Stimulated activated CD4-positive, alpha-beta T cell treated with anti-CD3 and anti-CD28 coated beads, Interleukin-4, amount 100 ng/mL, for 4 hours (primary cell): ENCODE measurements around the gene HNRNPF.
"Not testable (repeated sequence)": the region's sequence is repeated elsewhere in the genome, so short reads cannot be mapped to it uniquely, and the experiment has no call there.

ENCODE experiments used
- DNase-seq, 2 experiments: peaks; one replicate each; pipeline ENCODE4 v3.0.0-alpha.2; 2020

The HNRNPF gene

DNA sequence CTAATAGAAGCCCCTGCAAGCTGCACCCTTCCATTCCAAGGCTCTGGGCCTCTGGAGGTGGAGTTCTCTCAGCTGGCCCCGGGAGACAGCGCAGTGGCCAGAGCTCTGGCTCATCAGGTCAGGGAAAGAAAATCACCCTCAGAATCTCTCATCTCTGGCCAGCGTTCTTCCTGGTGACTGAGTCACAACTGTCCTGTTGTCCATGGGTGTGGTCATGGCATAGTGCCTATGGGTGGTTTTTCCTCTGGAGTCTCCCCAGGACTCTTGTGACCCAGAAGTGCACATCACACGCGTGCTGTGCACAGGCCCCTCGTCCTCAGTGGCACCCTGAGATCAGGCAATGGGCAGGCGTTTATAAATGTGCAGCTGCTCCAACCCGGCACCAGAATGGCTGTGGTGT, 64.9 kb downstream of the HNRNPF start:
- DNase-seq = no peak

DNA sequence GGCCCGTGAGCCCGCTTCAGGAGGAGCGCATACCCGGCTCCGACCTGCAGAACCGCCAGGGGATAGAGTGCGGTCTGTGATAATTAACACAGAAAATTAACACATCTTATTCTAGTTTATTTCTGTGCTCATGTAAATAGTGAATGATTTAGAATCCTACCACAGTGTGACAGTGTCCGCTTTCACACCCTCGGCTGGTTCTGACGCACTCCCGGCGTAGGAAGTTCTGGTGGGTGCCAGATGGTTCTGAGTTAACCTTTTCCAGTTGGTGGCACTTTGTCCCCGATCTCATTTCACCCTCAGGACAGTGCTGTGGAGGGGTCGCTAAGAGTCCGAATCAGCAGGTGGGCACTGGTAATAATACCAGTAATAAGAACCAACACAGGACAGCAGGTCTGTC, 65.9 kb downstream of the HNRNPF start:
- DNase-seq = no peak

DNA sequence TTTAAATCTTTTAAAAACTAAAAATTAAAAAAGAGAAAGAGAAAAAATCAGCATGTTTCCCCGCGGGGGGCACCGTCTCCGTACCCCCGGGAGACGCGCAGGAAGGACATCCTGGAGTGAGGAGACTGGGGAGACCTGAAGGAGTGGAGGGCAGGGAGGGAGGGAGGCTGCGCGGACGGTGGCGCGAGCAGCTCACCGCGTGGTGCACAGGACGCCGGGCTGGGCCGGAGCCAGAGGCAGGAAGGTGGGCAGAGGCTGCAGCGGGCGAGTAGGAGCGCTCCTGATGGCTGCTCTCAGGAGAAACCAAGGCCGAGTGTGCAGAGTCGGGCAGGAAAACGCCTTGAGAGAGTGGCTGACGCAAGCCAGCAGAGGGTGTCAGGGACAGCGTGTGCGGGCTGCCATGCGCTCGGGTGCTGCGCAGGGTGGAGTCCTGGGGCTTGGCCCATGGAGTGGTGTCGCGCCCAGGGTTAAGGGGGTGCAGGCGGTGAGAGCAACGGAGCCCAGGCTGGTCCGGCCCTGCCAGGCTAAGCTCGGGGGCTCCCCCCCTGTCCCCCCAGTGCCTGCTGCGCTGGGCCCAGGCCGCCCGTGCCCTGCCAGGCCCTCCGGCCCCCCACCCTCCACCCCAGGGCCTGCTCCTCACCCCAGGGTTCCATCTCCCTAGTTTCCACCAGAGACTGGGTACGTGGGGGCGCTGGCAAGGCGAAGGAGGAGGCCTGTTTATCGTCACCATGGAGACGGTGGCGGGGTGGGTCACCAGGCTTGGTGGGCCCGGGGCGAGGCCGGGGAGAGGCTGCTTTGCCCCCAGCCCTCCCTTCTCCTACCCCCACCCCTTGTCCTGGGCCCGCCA, 66.5 kb downstream of the HNRNPF start:
- DNase-seq = no peak

DNA sequence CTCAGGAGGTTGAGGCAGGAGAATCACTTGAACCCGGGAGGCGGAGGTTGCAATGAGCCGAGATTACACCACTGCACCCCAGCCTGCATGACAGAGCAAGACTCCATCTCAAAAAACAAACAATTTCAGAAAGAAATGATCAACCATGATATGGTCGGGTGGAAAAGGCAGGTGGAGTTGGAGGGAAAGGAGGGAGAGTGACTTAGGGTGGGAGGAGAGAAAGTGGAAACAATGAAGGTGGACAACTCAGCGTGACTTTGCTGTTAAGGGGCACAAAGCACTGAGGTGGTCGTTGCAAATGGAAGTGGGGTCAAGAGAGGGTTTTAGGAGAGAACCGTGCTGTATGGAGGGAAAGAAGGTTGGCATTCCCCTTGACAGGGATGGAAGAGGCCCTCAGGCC, 67.5 kb downstream of the HNRNPF start:
- no peak for DNase-seq

DNA sequence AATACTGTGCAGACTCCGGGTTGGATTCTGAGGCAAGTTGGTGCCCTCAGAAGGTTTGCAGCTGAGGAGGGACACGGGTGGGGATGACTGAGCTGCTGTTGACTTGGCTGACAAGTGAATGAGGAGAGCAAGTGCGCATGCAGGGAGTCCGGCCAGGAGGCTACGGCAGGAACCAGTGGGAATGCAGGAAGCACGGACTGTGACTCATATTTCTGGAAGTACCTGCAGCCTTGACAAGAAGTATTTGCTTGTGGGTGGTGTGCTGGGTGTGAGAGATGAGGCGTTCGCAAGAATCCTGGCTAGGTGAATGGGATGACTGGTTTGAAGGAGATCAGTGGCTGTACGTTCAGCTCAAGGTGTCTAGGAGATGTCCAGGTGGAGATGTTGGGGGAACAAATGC, 68.4 kb downstream of the HNRNPF start:
- DNase-seq = no peak

DNA sequence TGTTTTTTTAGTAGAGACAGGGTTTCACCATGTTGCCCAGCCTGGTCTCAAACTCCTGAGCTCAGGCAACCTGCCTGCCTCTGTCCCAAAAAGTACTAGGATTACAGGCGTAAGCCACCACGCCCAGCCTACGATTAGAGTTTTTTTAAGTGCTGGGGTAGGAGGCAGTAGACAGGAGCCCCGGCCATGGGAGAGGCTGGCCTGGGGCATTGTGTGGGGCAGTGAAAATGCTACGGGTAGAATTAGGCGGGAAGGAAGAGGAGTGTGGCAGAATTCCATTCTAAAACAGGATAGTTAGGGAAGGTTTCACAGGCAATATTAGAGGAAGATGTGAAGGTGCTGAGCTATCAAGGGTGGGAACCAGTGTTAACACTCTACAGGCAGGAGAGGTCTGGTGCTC, 68.9 kb downstream of the HNRNPF start:
- DNase-seq = no peak

DNA sequence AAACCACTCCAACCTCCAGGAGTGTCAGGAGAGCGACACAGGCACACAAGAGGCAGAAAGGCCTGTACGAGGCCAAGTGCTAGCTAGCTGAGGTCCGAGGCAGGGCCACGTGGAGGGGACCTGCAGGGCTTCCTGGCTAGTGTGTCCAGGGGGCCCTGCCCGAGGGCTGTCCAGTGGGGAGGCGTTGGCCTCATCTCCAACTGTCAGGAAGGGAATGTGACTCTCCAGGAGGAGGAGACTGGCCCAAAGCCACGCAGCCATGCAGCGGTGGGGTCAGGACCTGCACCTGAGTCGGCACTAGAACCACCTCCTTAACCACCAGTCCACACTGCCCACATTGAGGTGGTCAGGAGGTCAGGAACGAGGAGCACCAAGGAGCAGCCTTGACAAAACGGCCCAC, 69.8 kb downstream of the HNRNPF start:
- no peak for DNase-seq

DNA sequence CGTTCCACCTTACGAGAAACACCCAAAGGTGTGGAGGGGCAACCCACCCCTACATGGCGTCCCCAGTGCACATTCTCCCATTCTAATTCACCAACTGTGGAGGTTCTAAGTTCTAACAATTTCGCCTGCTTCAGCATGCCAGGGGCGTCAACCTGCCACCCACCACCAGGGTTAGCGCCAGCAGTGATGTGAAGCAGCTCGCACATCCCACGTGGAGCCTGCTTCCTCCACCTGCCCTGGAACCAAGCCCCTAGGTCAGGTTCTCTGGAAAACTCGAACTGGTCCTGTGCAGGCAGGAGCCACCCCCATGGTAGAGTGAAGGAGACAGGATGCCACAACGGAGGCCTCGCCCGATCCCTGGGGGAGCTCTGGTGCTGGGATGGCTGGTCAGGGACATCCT, 70.9 kb downstream of the HNRNPF start:
- DNase-seq = no peak

DNA sequence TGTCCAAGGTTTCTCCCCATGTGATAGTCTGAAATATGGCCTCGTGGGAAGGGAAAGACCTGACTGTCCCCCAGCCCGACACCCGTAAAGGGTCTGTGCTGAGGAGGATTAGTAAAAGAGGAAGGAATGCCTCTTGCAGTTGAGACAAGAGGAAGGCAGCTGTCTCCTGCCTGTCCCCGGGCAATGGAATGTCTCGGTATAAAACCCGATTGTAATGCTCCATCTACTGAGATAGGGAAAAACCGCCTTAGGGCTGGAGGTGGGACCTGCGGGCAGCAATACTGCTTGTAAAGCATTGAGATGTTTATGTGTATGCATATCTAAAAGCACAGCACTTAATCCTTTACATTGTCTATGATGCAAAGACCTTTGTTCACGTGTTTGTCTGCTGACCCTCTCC, 71.5 kb downstream of the HNRNPF start:
- DNase-seq = not testable (repeated sequence)

DNA sequence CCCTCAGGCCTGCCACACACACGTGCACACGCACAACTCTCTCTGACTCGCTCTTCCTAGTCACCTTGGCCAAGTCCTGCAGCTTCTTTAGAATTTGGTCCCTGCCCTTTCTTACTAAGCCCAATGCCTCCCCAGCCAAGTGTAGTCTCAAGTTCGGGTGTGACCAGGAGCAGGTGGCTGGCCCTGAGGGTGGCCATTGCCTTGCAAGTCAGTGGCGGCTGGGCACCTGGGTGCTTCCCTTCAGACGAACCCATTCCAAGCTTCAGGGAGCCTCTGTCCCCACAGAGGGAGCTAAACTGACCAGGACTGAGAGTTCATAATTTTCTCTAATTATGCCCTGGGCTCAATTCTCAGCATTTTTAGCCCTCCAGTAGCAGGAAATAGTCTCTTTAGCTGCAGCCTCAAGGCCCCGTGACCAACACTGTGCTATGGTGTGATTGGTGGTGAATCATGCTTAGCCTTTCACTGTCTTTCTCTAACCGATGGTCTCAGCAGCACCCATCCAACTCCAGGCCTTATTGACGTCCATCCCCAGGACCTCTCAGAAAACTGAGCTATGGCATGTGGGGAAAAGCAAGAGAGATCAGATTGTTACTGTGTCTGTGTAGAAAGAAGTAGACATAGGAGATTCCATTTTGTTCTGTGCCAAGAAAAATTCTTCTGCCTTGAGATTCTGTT, 72.2 kb downstream of the HNRNPF start:
- no peak for DNase-seq

DNA sequence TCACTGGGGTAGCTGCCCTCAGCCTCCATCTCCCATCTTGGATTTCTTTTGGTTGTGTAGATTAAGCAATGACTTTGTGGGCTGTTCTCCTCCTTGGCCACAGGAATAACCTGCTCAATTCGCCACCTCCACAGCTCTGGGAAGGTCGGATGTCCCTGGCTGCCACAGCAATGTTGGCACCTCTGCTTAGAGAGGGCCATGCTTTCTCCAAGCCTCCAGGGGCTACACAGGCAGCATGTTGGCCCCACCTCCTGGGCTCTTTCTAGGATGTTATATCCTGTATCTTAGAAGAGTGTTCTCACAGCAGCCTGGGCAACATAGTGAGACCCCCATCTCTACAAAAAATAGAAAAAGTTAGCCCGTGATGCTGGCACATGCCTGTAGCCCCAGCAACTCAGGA, 72.9 kb downstream of the HNRNPF start:
- DNase-seq = no peak
